GM19023 (cell line): Measurements from ENCODE around the gene ZSWIM5.
"Not testable (repeated sequence)": the region's sequence is repeated elsewhere in the genome, so short reads cannot be mapped to it uniquely, and the experiment has no call there.

Source experiments
- ATAC-seq: cut with Tn5 transposase; IDR thresholded peaks from one replicate; pipeline ENCODE4 v1.9.1; 2021; ENCODE audit warnings: mild to moderate bottlenecking, moderate library complexity; ENCODE audit not compliant: unreplicated experiment

ZSWIM5 gene

GRCh38 chr1:45008076-45008475 is 198.3 kb downstream of the ZSWIM5 start:
- no peak for ATAC-seq

DNA sequence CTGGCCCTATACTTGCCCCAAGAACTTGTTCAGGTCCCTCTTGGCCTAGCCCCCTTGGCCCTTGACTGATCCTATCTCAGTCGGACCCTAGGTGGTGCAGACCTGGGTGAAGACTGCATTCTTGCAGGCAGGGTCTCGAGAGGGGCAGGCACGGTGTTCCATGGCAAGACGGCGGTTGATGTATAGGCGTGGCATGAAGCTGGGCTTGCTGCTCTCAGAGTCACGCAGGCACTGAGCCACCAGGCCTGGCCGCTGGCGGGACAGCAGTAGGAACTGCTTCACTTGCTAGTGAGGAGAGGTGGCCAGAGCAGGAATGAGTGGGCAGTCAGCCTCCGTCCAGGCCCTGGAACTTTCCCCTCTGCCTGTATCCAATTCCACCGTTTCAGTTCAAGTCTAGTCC is 199.1 kb downstream of the ZSWIM5 start:
- ATAC-seq = no peak

GRCh38 chr1:45005761-45006160 is 200.6 kb downstream of the ZSWIM5 start:
- no peak for ATAC-seq

DNA sequence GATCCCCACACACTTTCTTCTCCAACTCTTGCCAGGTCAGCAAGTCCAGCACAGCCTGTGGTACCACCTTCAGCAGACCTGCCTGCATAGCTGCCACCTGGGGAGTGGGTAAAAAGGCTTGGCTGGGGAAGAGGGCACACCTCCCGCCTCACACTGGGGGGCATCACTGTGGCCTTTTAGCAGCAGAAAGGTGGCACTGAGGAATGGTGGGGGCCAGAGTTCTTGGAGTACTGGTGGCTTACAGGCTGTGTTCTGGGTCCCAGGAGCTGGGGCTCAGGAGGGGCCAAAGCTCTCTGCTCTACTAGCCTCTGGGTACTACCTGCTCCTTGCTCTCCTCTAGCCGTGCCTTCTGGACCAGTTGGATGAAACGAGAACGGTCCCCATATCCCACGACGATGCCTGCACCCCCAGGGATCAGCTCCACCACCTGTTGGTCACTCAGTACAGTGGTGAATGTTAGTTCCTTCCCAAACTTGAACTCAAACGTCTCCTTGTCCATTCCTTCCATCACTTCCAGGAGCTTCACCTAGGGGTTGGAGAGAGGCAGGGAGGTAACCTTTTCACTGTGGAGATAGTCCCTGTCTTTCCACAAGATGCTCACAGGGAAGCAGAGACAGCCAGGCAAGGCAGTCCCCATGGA is 202.0 kb downstream of the ZSWIM5 start:
- no peak for ATAC-seq

GRCh38 chr1:45003741-45004140 is 202.7 kb downstream of the ZSWIM5 start:
- ATAC-seq = no peak

DNA sequence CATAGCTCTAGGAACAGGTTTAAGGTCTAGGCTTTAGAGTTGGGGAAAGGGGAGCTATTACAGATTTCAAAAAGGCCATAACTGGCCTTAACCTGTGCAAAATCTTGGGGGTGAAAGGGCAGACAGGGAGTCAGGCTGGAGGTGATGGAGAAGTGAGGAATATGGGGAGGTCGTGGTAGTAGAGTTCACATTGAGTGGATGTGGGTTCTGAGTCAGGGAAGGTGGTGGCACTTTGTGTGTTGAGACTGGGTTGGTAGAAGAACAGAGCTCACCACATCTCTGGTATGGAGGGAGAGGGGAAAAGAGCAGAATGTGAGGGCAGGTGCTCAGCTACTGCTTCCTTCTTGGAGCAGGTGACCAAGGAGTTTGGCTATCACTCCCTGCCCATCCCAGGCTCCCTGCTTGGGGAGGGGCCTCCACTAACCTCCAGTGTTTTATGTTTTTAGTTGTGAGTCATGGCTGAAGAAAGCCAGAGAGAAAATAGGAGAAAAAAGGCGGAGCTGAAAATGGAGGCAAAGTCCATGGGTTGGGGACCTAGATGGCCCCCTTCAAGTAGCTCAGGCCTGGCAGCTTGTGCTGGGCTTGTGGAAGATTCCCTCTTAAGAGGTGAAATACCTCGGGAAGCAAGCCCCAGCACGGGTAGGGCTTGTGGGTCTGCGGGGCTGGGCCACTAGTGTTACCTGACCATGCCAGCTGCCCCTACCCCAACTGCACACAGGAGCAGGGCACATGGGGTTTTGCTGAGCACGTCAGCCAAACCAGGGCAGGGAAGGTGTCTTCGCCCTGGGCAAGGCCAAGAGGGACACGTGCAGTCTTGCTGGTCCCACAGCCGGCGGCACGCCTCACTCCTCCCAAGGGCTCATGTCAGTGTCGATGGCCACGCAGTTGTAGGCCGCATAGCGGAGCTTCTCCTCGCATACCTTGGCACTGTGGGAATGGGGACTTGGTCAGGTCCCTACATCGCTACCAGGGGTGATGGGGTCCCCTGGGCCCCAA is 203.5 kb downstream of the ZSWIM5 start:
- ATAC-seq = no peak

DNA sequence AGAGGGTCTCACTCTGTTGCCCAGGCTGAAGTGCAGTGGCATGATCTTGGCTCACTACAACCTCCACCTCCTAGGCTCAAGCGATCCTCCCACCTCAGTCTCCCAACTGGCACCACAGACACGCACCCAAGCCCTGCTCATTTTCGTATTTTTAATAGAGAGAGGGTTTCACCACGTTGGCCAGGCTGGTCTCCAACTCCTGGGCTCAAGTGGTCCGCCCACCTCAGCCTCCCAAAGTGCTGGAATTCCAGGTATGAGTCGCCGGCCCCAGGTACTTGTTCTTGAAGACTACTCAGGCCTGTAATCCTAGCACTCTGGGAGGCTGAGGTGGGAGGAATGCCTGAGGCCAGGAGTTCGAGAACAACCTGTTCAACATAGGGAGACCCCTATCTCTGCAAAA is 204.8 kb downstream of the ZSWIM5 start:
- ATAC-seq = not testable (repeated sequence)

DNA sequence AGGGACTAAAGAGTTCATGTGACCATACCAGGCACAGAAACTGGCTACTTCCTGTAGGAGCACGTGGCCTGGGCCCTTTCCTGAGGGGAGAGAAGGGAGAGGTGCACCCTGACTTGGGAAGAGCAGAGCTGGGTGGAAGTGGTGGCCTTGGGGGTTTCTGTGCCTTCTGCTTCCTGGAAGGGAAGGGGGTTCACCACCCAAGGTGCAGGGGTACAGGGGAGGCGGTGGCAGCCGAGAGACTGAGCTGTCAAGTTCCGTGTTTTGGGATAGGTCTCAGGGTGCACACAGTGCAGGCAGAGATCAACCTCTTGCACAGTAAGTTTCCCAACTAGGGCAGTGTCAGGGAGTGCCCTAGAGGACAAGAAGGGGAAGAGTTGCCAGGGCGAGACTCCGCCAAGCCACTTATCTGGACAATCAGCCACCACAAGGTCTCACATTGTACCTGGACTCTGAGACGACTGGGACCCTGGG is 205.4 kb downstream of the ZSWIM5 start:
- no peak for ATAC-seq

DNA sequence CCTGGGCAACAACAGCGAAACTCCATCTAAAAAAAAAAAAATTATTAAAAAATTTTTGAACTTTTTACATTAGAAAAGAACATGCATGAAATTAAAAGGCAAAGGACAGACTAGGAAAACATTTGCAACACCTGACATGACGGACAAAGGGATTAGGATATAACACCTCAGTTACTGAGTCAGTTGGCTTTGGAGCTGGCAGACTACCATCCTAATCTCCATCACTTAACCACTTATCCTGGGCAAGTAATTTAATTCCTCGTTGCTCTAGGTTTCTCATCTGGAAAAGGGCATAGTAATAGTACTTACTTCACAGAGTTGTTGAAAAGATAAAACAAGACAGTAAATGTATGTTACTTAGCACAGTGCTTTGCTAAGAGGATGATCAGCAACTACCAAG is 207.2 kb downstream of the ZSWIM5 start:
- ATAC-seq = no peak

DNA sequence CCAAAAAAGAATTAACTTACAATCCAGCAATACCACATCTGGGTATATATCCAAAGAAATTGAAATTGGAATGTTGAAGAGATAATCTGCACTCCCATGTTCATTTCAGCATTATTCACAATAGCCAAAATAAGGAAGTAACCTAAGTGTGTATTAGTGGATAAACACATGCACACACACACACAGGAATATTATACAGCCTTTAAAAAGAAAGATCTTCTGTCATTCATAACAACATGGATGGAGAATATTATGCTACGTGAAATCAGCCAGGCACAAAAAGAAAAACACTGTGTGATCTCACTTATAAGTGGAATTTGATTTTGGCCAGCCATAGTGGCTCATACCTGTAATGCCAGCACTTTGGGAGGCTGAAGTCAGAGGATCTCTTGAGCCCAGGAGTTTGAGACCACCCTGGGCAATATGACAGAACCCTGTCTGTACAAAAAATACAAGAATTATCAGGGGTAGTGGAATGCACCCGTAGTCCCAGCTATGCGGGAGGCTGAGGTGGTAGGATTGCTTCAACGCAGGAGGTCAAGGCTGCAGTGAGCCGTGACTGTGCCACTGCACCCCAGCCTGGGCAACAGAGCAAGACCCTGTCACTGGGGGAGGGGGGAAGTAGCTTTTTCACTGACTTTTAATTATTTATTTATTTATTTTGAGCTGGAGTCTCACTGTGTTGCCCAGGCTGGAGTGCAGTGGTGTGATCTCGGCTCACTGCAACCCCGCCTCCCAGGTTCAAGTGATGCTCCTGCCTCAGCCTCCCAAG is 210.8 kb downstream of the ZSWIM5 start:
- no peak for ATAC-seq

GRCh38 chr1:44994309-44994898 is 212.0 kb downstream of the ZSWIM5 start:
- ATAC-seq = no peak

- ATAC-seq = no peak
Observed at GRCh38 chr1:44988531-44989156, 217.8 kb downstream of the ZSWIM5 start.

GRCh38 chr1:44985747-44986359 is 220.6 kb downstream of the ZSWIM5 start:
- no peak for ATAC-seq

DNA sequence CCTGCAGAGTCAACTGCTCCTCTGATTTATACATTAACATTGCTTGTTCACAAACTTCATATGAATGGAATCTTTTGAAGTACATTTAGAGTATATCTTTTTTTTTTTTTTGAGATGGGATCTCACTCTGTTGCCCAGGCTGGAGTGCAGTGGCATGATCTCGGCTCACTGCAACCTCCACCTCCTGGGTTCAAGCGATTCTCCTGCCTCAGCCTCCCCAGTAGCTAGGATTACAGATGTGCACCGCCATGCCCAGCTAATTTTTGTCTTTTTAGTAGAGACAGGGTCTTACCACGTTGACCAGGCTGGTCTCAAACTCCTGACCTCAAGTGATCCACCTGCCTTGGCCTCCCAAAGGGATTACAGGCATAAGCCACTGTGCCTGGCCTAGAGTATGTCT is 229.0 kb downstream of the ZSWIM5 start:
- not testable (repeated sequence) for ATAC-seq

- ATAC-seq = no peak
Observed at GRCh38 chr1:44976252-44976651, 230.2 kb downstream of the ZSWIM5 start.

- no peak for ATAC-seq
Observed at GRCh38 chr1:44973645-44974044, 232.8 kb downstream of the ZSWIM5 start.

DNA sequence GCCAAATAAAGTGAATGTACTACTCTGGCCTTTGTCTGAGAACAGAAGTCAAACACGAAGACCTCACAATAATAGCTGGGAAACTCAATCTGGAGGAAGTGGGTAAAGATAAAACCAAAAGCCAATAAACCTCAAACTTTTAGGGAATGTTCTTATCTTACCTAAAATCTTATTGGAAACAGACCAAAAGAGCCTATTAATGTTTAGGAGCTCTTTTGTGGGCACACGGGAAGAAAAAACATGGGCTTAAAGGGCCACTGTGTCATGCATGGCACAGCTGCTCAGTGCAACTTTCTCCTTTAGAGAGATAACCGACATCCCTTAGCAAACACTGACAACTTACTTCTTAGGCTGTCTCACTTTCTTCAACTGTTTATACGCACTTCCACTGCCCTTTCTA is 236.1 kb downstream of the ZSWIM5 start:
- ATAC-seq = no peak
